ENCODE data around the gene UPK2.

DNA sequence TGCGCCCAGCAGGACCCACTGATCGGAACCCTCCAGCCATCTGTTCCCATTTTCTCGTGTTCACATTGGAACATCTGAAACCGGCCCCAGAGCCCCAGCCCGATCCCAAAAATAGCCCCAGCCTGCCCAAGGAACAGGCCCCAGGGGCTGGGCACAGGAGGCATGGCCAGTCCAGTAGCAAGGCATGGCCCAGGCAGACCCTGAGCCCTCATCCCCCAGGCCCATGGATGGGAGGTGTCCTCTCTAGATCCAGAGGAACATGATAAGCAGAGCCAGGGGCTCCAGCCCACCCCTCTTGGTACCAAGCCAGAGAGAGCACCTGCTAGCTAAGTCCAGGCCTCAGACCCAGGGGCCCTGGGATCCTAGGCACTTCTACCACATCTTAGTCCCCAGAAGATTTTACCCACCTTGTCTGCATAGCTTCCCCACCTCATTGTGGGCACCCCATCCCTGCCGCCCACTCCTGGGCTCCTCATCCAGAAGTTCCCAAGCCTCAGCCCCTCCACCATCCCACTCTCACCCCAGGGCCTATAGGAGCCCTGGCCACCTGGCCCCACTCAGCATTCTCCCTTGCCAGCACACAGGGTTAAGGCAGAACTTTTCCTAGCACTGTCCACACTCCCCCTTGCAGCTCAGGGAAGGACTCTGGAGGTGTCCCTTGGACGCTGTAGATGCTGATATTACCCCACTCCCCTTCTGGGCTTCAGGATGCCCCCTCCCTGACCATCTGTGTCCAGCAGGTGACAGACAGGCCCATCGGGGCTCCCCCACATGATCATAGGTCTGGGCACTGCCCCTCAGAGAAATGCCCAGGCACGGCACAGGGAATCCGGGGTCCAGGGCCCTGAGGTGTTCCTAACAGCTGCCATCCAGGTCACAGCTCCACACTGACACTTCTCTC lies 39.9 kb upstream of the UPK2 start:
- TF ChIP-seq HDAC2 (IDR thresholded peaks at IDR 0.05) (no peak), CHD4 (IDR thresholded peaks at IDR 0.05) (no peak), CTCF (IDR thresholded peaks at IDR 0.05 in 2 of 3, conservative IDR thresholded peaks at IDR 0.05 in 1 of 3; ENCODE audit: control insufficient read depth in 2 of 3, extremely low read depth in 1 of 3, insufficient read depth in 1 of 3, low read depth in 3 of 3, low read length in 3 of 3) (no peak)
